A549 (cell line): ENCODE results near the gene ARGLU1.

Source experiments
- CTCF ChIP-seq: fragments of >200 bp; sonication (Bioruptor Twin); formaldehyde crosslinking; IDR thresholded peaks from 3 replicates; pipeline ENCODE4 v1.5.1; 2016
- HEYL ChIP-seq: fragments of 250-450 bp; sonication (Bioruptor Pico); IDR thresholded peaks from 2 replicates; pipeline ENCODE4 v1.8.0; 2021; ENCODE audit warnings: mild to moderate bottlenecking, moderate library complexity
- MAX ChIP-seq: IDR thresholded peaks from 2 replicates; pipeline ENCODE4 v1.6.1; 2012
- POLR2A ChIP-seq: IDR thresholded peaks from 2 replicates; pipeline ENCODE4 v1.6.1; 2012; ENCODE audit warnings: mild to moderate bottlenecking, low read length
- RARB ChIP-seq: fragments of 250-450 bp; sonication (Bioruptor Pico); IDR thresholded peaks from 2 replicates; pipeline ENCODE4 v1.8.0; 2021; ENCODE audit warnings: mild to moderate bottlenecking, moderate library complexity
- SMC3 ChIP-seq: fragments of >200 bp; sonication (Bioruptor Twin); formaldehyde crosslinking; IDR thresholded peaks from 3 replicates; pipeline ENCODE4 v1.6.1; 2018; ENCODE audit warnings: inconsistent platforms
- SREBF2 ChIP-seq: fragments of 450-650 bp; IDR thresholded peaks from 2 replicates; pipeline ENCODE4 v1.6.1; 2014; ENCODE audit warnings: mild to moderate bottlenecking, moderate library complexity
- ZSCAN20 ChIP-seq: fragments of 250-450 bp; sonication (Bioruptor Pico); IDR thresholded peaks from 2 replicates; pipeline ENCODE4 v1.8.0; 2022; ENCODE audit warnings: mild to moderate bottlenecking, moderate library complexity
- TF ChIP-seq, protein P1 (sequence below): fragments of 200-600 bp; sonication (generic); IDR thresholded peaks from 2 replicates; pipeline ENCODE4 v1.6.1; 2016; ENCODE audit warnings: antibody characterized with exemption, mild to moderate bottlenecking, moderate library complexity

- TF ChIP-seq CTCF (no peak), RARB (CRISPR knock-in tag) (no peak), HEYL (no peak), MAX (no peak), POLR2A (no peak), SREBF2 (no peak), SMC3 (no peak), ZSCAN20 (no peak)
- TF ChIP-seq, protein P1, sequence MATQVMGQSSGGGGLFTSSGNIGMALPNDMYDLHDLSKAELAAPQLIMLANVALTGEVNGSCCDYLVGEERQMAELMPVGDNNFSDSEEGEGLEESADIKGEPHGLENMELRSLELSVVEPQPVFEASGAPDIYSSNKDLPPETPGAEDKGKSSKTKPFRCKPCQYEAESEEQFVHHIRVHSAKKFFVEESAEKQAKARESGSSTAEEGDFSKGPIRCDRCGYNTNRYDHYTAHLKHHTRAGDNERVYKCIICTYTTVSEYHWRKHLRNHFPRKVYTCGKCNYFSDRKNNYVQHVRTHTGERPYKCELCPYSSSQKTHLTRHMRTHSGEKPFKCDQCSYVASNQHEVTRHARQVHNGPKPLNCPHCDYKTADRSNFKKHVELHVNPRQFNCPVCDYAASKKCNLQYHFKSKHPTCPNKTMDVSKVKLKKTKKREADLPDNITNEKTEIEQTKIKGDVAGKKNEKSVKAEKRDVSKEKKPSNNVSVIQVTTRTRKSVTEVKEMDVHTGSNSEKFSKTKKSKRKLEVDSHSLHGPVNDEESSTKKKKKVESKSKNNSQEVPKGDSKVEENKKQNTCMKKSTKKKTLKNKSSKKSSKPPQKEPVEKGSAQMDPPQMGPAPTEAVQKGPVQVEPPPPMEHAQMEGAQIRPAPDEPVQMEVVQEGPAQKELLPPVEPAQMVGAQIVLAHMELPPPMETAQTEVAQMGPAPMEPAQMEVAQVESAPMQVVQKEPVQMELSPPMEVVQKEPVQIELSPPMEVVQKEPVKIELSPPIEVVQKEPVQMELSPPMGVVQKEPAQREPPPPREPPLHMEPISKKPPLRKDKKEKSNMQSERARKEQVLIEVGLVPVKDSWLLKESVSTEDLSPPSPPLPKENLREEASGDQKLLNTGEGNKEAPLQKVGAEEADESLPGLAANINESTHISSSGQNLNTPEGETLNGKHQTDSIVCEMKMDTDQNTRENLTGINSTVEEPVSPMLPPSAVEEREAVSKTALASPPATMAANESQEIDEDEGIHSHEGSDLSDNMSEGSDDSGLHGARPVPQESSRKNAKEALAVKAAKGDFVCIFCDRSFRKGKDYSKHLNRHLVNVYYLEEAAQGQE, result no peak
These were observed 60.2 kb downstream of the ARGLU1 start for GRCh38 chr13:106507560-106508274.
